HS-27A (cell line): Measurements from ENCODE around the gene PRCP.
"Not testable (repeated sequence)": the region's sequence is repeated elsewhere in the genome, so short reads cannot be mapped to it uniquely, and the experiment has no call there.

Experiments used
- DNase-seq: peaks from one replicate; pipeline ENCODE4 v3.0.0-alpha.2; 2012; ENCODE audit warnings: low read depth, missing footprints

The PRCP gene

DNA sequence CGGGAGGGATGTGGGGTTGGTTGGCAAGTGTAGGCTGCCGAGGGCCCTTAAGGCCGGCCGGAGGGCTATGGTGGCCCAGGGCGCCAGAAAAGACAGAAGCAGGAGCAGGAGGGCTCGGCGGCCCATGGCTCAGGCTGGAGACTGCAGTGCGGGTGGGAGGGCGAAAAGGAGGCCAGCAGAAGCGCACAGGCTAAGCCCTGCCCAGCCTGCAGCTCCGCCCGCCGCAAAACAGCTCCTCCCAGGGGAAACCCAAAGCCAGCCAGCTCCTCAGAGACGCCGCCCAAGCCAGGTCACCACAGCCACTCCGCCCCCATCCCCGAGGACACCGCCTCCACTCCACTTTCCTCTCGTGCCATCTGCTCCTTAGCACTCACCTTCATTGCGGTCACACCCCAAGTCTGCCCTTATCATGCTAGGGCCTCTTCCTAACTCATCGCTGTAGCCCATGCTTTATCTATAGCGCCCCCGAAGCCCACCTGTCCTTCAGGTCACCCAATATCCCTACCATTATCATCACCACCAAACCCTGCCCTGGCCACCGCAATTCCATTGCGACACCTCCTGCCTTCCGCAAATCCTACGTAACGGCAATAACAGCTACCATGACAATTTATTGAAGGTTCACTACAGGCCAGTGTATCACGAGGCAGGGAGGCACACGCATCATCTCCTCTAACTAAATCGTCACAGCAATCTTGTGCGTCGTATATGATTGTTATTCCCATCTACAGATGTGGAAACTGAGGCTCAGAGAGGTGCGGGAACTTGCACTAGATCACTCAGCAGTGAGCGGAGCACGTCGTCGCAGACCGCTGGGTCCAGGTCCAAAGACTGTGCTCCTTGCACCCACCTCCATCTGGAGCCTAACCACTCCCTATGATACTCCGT lies at the start of gene PRCP:
TSS of gene PRCP (minus strand) at position 154 of the 888 bp plus-strand sequence. CDS start at position 126, 28 bp downstream.
- peak; percentile 66 for DNase-seq

DNA sequence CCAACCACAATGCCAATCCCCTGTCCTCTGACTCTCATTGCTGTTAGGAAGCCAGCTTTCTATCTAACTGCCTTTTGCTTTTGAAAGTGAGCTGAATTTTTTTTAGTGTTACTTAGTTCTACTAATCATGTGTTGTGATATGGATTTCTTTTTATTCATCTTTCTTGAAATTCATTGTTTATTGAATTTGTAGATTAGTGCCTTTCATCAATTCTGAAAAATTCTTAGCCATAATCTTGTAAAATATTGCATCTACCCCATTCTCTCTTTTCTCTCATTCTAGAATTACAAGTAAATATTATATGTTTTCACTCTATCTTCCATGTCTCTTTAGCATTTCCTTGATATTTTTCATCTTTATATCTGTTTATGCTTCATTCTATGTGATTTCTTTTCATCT lies 49.1 kb upstream of the PRCP start:
- DNase-seq, result no peak

GRCh38 chr11:82945682-82946081 lies 45.5 kb upstream of the PRCP start:
- no peak for DNase-seq

- DNase-seq, result not testable (repeated sequence)
These were observed 44.8 kb upstream of the PRCP start for GRCh38 chr11:82945041-82945440.

DNA sequence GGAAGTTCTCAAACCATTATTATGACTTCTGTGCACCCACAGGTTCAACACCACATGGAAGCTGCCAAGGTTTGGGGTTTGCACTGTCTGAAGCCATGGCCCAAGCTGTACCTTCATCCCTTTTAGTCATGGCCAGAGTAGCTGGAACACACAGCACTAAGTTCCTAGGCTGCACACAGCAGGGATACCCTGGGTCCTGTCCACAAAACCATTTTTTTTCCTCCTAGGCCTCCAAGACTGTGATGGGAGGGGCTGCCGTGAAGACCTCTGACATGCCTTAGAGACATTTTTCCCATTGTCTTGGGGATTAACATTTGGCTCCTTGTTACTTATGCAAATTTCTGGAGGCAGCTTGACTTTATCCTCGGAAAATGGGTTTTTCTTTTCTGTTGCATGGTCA lies 44.0 kb upstream of the PRCP start:
- DNase-seq, result no peak

- DNase-seq, result not testable (repeated sequence)
These were observed 43.2 kb upstream of the PRCP start for GRCh38 chr11:82943430-82943829.

DNA sequence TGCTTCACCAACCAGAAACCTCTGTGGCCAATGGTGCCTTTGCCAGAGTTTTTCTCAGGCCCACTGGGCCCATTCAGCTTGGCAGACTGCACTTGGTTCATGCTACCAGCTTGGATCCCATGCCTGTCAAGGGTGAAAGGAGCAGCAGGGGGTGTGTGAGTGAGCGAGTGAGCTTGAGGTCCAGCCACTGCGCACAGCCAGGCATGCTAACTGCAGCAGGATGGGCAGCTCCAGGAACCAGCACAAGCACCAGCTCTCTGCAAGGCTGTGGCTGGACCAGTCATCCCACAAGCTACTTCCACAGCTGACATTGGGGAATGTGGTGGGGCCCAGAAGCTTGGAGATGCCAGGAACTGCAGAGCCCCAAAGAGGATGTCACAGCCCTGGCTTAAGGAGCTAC lies 42.1 kb upstream of the PRCP start:
- DNase-seq, result no peak

DNA sequence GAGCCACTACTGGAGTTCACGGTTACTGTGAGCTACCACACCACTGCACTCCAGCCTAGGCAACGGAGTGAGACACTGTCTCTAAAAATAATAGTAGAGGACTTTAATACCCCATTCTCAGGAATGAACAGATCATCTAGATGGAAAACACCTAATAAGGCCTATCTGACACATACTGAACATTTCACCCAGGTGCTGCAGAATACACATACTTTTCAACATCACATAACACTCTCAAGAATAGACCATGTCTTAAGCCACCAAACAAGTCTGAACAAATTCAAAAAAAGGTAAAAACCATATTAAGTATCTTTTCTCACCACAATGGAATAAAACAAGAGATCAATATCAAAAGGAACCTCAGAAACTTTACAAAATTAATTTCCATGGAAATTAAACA lies 39.2 kb upstream of the PRCP start:
- no peak for DNase-seq

DNA sequence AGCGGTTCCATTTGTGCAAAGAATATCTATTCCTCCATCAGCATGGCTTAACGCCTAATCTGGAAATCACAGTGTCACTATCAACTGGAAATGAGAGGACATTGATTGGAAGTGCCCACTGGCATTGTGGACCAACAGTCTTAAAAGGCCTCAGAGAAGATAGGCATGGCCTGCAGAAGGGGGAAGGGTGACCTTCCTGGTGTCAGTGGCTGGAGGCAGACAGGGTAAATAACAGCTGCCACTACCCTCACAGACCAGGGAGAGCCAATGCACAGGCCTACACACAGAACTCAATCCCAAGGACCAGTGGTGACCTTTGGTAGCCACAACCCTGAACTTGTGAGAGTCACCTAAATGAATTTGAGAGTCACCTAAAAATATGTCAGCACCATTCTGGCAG lies 37.3 kb upstream of the PRCP start:
- no peak for DNase-seq

- no peak for DNase-seq
These were observed 36.0 kb upstream of the PRCP start for GRCh38 chr11:82936261-82936660.

DNA sequence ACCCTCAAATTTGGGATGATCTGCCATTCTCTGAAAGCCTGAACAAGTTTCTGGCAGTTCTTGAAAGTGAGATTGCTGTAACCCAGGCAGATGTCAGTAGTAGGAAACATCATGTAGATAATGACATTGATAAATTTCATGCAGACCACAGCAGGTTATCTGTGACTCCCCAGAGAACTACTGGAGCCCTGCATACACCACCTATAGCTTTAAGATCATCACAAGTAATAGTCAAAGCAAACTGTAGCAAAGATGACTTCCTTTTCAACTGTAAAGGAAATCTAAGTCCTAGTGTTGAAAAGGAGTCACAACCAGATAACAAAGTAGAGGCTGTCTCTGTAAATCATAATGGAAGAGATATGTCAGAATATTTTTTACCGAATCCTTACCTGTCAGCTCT lies 32.3 kb upstream of the PRCP start:
- no peak for DNase-seq

- no peak for DNase-seq
These were observed 30.5 kb upstream of the PRCP start for GRCh38 chr11:82930734-82931133.

DNA sequence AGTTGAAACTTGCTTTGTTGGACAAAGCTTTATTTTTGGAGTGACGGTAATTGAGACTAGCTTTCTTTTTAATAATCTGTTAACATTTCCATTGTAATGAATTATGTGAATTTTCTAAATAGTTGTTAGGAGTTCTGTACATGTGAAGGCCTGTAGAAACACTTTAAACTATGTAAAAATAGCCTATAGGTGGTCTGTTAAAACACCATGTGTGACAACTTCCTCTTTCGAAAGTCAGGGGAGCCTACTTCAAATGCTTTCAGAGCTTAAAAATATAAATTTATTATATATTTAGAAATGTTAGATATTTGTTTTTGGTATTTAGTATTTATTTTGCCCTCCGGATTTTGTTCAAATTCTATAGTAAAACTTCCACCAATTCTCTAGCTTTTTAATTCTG lies 30.0 kb upstream of the PRCP start:
- no peak for DNase-seq

- DNase-seq, result no peak
These were observed 28.9 kb upstream of the PRCP start for GRCh38 chr11:82929121-82929520.

DNA sequence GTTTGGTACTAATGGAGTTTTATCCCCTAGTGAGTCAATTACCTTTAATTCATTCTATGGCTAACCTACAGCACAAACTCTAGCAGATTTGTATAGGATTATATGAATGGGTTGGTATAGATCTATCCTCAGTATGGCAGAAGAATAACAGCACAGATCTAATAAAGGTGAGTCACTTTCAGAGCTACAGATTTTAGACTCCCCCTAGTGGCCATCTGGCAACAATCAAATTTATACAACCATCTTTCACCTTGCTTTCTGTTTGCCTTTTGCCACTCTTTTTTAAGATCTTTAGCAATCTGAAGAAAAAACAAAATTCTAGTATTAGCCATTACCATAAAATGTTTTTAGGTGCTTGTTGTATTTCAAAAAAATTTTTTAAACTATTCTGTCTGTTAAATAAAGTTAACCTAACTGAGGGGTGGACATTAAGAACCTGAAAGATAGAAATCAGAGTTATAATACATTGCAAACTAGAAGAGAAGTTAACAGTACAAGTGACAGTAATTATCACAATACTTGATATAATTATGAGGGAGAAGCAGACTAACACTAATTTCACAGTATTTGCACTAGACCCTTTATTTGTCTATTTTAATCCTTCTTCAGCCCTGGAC lies 27.1 kb upstream of the PRCP start:
- peak; percentile 36 for DNase-seq

DNA sequence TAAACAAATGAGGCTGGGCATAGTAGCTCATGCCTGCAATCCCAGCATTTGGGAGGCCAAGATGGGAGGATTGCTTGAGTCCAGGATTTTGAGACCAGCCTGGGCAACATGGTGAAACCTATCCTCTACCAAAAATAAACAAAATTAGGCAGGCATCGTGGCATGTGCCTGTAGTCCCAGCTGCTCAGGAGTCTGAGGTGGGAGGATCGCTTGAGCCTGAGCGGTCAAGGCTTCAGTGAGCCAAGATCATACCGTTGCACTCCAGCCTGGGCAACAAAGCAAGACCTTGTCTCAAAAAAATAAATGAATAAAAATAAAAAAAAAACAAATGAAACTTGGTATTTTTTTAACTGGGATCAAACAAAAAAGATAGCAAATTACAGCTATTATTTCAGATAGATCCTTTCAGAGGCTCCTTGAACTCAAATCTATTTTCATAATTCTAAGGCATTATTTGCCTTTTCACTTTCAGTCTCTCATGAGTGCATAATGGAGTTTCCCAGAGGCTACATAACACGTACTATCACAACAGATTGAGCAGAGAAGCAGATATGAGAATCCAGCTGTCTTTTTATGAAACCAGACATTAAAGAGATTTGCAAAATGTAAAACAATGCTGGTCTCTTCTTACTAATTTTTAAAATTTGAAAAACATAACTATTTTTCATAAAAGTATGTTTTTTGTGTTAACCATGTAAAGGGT lies 24.4 kb upstream of the PRCP start:
- DNase-seq, result no peak

DNA sequence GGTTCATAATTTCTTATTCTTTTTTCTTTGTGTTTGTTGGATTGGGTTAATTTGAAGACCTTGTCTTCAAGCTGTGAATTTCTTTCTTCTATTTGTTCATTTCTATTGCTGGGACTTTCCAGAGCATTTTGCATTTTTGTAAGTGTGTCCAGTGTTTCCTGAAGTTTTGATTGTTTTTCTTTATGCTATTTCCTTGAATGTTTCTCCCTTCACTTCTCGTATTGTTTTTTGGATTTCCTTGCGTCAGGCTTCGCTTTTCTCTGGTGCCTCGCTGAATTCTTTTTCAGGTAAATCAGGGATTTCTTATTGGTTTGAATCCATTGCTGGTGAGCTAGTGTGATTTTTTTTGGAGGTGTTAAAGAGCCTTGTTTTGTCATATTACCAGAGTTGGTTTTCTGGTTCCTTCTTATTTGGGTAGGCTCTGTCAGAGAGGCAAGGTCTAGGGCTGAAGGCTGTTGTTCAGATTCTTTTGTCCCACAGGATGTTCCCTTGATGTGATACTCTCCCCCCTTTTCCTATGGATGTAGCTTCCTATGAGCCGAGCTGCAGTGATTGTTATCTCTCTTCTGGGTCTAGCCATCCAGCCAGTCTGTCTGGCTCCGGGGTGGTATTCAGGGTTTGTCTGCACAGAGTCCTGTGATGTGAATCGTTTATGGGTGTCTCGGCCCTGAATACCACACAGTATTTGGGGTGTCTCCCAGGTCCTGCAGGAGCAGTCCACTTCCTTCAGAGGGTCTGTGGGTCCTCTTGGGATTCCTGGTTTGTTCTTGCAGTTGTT lies 22.4 kb upstream of the PRCP start:
- not testable (repeated sequence) for DNase-seq

- DNase-seq, result not testable (repeated sequence)
These were observed 20.0 kb upstream of the PRCP start for GRCh38 chr11:82920227-82920626.

DNA sequence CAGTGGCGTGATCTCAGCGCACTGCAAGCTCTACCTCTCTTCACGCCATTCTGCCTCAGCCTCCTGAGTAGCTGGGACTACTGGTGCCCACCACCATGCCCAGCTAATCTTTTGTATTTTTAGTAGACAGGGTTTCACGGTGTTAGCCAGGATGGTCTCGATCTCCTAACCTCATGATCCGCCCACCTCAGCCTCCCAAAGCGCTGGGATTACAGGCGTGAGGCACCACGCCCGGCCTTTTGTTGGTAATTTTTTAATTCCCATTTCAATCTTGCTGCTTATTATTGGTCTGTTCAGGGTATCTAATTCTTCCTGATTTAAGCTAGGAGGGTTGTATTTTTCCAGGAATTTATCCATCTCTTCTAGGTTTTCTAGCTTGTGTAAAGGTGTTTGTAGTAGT lies 19.6 kb upstream of the PRCP start:
- DNase-seq, result not testable (repeated sequence)

GRCh38 chr11:82909015-82909640 lies 8.9 kb upstream of the PRCP start:
- no peak for DNase-seq

- DNase-seq, result no peak
These were observed 8.1 kb upstream of the PRCP start for GRCh38 chr11:82908311-82908710.

- DNase-seq, result no peak
These were observed 7.1 kb upstream of the PRCP start for GRCh38 chr11:82907371-82907770.
